K562 (cell line): ENCODE data around the gene NUDT6. TPM values are rescaled to one million over a fixed set of nuclear protein-coding genes. Genes with fewer than 3 reads are reported as not detected.
"Not testable (repeated sequence)": the region's sequence is repeated elsewhere in the genome, so short reads cannot be mapped to it uniquely, and the experiment has no call there.

Experiments
- ATAC-seq: fragments of 200-7000 bp; cut with Tn5 transposase; 3 replicates; pipeline ENCODE4 v1.9.1; 2020; ENCODE audit warnings: moderate library complexity
- BruUV-seq: library from RNA; stranded (reverse); fragments of 400-500 nt; replicated peaks from 2 replicates; lab custom pipeline; 2021; lab: Mats Ljungman, UMichigan
- CTCF ChIA-PET: fragments of 300-600 bp; formaldehyde crosslinking; extraction: SDS; loops from one replicate; lab custom pipeline; 2021; ENCODE audit warnings: low intra/inter-chr PET ratio; lab: Yijun Ruan, JAX
- POLR2A ChIA-PET: fragments of 300-600, 350-650 bp; sonication (Branson Sonifier 250); formaldehyde crosslinking; extraction: SDS; loops from one replicate; lab custom pipeline; 2021; ENCODE audit warnings: antibody characterized with exemption, inconsistent platforms; lab: Yijun Ruan, JAX
- DNase-seq, 4 experiments: peaks; one replicate each; pipeline versions ENCODE4 v3.0.0 to v3.0.0-alpha.2; 2011 to 2018; ENCODE audit warnings: low spot score in 3 of 4, mixed read lengths in 3 of 4; ENCODE audit errors: extremely low read depth in 1 of 4
- FAIRE-seq: peaks from 2 replicates; lab custom pipeline; 2011; peaks lifted over from hg19 to GRCh38; lab: Jason Lieb, UNC
- H2AFZ ChIP-seq: 2 replicates; pipeline ENCODE4 v1.6.0; 2011; ENCODE audit warnings: low read depth, low read length, control low read depth, inconsistent platforms
- H3K27ac ChIP-seq: fragments of 200-600 bp; 3 replicates; pipeline ENCODE4 v1.8.0; 2011; ENCODE audit warnings: low read depth, mild to moderate bottlenecking, control low read depth, inconsistent platforms, low read length, moderate library complexity, mixed read lengths; ENCODE audit errors: extremely low read depth
- H3K27me3 ChIP-seq, 2 experiments: fragments of 300-600 bp in 1 of 2; 2 replicates in 1 of 2; 3 replicates in 1 of 2; pipeline versions ENCODE4 v1.6.0 to v1.8.0; 2011; ENCODE audit warnings: inconsistent platforms in 2 of 2, low read length in 2 of 2, mild to moderate bottlenecking in 1 of 2, mixed read lengths in 1 of 2, moderate library complexity in 1 of 2; ENCODE audit not compliant: control insufficient read depth in 2 of 2, insufficient read depth in 2 of 2
- H3K36me3 ChIP-seq: fragments of 300-600 bp; 3 replicates; pipeline ENCODE4 v1.8.0; 2011; ENCODE audit warnings: mild to moderate bottlenecking, low read length, inconsistent platforms; ENCODE audit not compliant: control insufficient read depth, insufficient read depth
- H3K4me1 ChIP-seq, 2 experiments: fragments of 200-600 bp in 1 of 2; replicated peaks in 1 of 2; 2 replicates in 1 of 2; 3 replicates in 1 of 2; pipeline versions ENCODE4 v1.5.1 to v1.8.0; 2011; ENCODE audit warnings: inconsistent platforms in 2 of 2, low read length in 2 of 2, mild to moderate bottlenecking in 1 of 2, mixed read lengths in 1 of 2, moderate library complexity in 1 of 2; ENCODE audit not compliant: control insufficient read depth in 2 of 2, insufficient read depth in 2 of 2
- H3K4me2 ChIP-seq: 2 replicates; pipeline ENCODE4 v1.6.1; 2011; ENCODE audit warnings: low read length, control low read depth, inconsistent platforms, mixed read lengths; ENCODE audit not compliant: insufficient read depth
- H3K4me3 ChIP-seq: fragments of 200-600 bp; sonication (generic), shearing (Covaris generic); 2 replicates; pipeline ENCODE4 v1.5.1; 2016; ENCODE audit warnings: control low read depth, inconsistent platforms
- H3K79me2 ChIP-seq: fragments of 200-600 bp; 3 replicates; pipeline ENCODE4 v1.8.0; 2011; ENCODE audit warnings: low read length, inconsistent platforms; ENCODE audit not compliant: control insufficient read depth, insufficient read depth
- H3K9ac ChIP-seq, 2 experiments: 2 replicates each; pipeline versions ENCODE4 v1.6.0 to v1.6.1; 2011; ENCODE audit warnings: low read depth in 2 of 2, low read length in 2 of 2, control low read depth in 1 of 2, inconsistent platforms in 1 of 2, mild to moderate bottlenecking in 1 of 2, mixed read lengths in 1 of 2; ENCODE audit not compliant: insufficient read depth in 1 of 2
- H3K9me1 ChIP-seq: one replicate; pipeline ENCODE4 v1.6.0; 2011; ENCODE audit warnings: inconsistent platforms, mild to moderate bottlenecking, low read length, moderate library complexity; ENCODE audit not compliant: control insufficient read depth, insufficient read depth
- H3K9me3 ChIP-seq: replicated peaks from 2 replicates; pipeline ENCODE4 v1.5.1; 2011; ENCODE audit warnings: low read depth, low read length, inconsistent platforms; ENCODE audit not compliant: control insufficient read depth, insufficient read depth
- H4K20me1 ChIP-seq: replicated peaks from 2 replicates; pipeline ENCODE4 v1.6.1; 2011; ENCODE audit warnings: low read length, inconsistent platforms, mixed read lengths; ENCODE audit not compliant: control insufficient read depth, insufficient read depth
- KLF10 ChIP-seq: fragments of 250-450 bp; sonication (Bioruptor Pico); IDR thresholded peaks from 2 replicates; pipeline ENCODE4 v1.6.1; 2021; ENCODE audit warnings: matching md5 sums
- MCM7 ChIP-seq, 2 experiments: fragments of 450-650 bp; IDR thresholded peaks; 2 replicates each; pipeline ENCODE4 v1.6.1; 2016 to 2018
- WGBS: fragments of 100-300 bp; shearing (Covaris generic); methylation state at CpG from one replicate; pipeline ENCODE4 v1.1.6; 2016; ENCODE audit warnings: low coverage, mixed read lengths; ENCODE audit not compliant: insufficient coverage; ENCODE audit errors: missing lambda C conversion rate; 5-methylcytosine and 5-hydroxymethylcytosine counted together
- in situ Hi-C: fragments of 300-500 bp; cut with MboI; formaldehyde crosslinking; loops from 4 replicates; pipeline ENCODE4 v1.15.0; 2018; ENCODE audit warnings: inconsistent platforms, mixed read lengths
- intact Hi-C: fragments of 100-400 bp; cut with micrococcal nuclease; formaldehyde crosslinking; loops from 2 replicates; pipeline ENCODE4 v1.14.2; 2022
- polyA plus RNA-seq, 8 experiments: library from polyadenylated mRNA; depleted of rRNA in 4 of 8; stranded (reverse) in 5 of 8; unstranded in 3 of 8; fragments of >200 nt; fragmentation: Nextera tagmentation in 2 of 8; fragmentation: Illumina TruSeq in 1 of 8; extraction: Ambion mirVana in 2 of 8; extraction: Trizol in 1 of 8; gene quantifications; 2 replicates each; pipeline versions ENCODE4 v1.2.1 to v1.2.3, GENCODE V29; 2011 to 2014; ENCODE audit warnings: inconsistent platforms in 1 of 8, missing spikeins in 1 of 8
- total RNA-seq, 7 experiments: library from RNA; depleted of rRNA in 6 of 7; stranded (reverse); fragments of >200 nt in 6 of 7; fragmentation: Illumina TruSeq in 2 of 7; extraction: Trizol in 2 of 7; gene quantifications; 2 replicates each; pipeline versions ENCODE4 v1.2.1 to v1.2.3, GENCODE V29; 2011 to 2021; ENCODE audit warnings: low replicate concordance in 1 of 7
- TF ChIP-seq, protein P1 (sequence below): fragments of 250-450 bp; sonication (Bioruptor Pico); IDR thresholded peaks from 2 replicates; pipeline ENCODE4 v1.5.0; 2022; ENCODE audit warnings: mild to moderate bottlenecking
- TF ChIP-seq, protein P2 (sequence below): fragments of 250-450 bp; sonication (Bioruptor Pico); IDR thresholded peaks from 2 replicates; pipeline ENCODE4 v1.4.0; 2020; ENCODE audit warnings: borderline replicate concordance
- TF ChIP-seq, protein P3 (sequence below): IDR thresholded peaks from 2 replicates; pipeline ENCODE4 v1.6.1; 2016; ENCODE audit warnings: missing genetic modification characterization, missing compliant biosample characterization

The NUDT6 gene
- total and polyA plus RNA-seq, 9 of the 15 experiments (the other 6 are each of a cell fraction or from before 2014, with no cell fraction given): 9.4 to 18.1 (median 13.4) TPM

DNA sequence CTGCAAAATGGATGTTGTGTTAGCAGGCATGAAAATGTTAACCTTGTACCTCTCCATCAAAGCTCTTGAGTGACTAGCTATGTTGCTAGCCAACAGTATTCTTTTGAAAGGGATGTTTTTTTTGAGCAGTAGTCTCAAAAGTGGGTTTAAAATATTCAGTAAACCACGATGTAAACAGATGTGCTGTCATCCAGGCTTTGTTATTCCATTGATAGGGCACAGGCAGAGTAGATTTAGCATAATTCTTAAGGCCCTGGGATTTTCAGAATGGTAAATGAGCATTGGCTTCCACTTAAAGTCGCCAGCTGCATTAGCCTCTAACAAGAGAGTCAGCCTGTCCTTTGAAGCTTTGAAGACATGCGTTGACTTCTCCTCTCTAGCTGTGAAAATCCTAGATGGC, 77.3 kb downstream of the NUDT6 start (continued):
- TF ChIP-seq, protein P1, sequence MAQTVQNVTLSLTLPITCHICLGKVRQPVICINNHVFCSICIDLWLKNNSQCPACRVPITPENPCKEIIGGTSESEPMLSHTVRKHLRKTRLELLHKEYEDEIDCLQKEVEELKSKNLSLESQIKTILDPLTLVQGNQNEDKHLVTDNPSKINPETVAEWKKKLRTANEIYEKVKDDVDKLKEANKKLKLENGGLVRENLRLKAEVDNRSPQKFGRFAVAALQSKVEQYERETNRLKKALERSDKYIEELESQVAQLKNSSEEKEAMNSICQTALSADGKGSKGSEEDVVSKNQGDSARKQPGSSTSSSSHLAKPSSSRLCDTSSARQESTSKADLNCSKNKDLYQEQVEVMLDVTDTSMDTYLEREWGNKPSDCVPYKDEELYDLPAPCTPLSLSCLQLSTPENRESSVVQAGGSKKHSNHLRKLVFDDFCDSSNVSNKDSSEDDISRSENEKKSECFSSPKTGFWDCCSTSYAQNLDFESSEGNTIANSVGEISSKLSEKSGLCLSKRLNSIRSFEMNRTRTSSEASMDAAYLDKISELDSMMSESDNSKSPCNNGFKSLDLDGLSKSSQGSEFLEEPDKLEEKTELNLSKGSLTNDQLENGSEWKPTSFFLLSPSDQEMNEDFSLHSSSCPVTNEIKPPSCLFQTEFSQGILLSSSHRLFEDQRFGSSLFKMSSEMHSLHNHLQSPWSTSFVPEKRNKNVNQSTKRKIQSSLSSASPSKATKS (CRISPR knock-in tag): no peak
- no peak for TF ChIP-seq MCM7 (IDR thresholded peaks at IDR 0.05)
- TF ChIP-seq, protein P2, sequence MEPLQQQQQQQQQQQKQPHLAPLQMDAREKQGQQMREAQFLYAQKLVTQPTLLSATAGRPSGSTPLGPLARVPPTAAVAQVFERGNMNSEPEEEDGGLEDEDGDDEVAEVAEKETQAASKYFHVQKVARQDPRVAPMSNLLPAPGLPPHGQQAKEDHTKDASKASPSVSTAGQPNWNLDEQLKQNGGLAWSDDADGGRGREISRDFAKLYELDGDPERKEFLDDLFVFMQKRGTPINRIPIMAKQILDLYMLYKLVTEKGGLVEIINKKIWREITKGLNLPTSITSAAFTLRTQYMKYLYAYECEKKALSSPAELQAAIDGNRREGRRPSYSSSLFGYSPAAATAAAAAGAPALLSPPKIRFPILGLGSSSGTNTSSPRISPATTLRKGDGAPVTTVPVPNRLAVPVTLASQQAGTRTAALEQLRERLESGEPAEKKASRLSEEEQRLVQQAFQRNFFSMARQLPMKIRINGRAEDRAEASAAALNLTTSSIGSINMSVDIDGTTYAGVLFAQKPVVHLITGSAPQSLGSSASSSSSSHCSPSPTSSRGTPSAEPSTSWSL (CRISPR knock-in tag): no peak
- no peak for TF ChIP-seq KLF10 (CRISPR knock-in tag)

DNA sequence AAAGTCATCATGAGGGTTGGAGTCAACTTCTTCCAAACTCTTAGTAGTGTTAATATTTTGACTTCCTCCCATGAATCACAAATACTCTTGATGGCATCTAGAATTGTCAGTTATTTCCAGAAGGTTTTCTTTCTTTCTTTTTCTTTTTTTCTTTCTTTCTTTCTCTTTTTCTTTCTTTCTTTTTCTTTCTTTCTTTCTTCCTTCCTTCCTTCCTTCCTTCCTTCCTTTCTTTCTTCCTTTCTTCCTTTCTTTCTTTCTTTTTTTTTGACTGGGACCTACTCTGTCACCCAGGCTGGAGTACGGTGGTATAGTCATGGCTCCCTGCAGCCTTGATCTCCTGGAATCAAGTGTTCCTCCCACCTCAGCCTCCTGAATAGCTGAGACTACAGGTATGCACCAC, 78.0 kb downstream of the NUDT6 start:
- H3K4me2 ChIP-seq, H3K4me3 ChIP-seq, ATAC-seq, intact Hi-C loops, H4K20me1 ChIP-seq, BruUV-seq, H3K79me2 ChIP-seq, H3K9me3 ChIP-seq, H3K27me3 ChIP-seq, CTCF ChIA-PET, H3K4me1 ChIP-seq, in situ Hi-C loops, H2AFZ ChIP-seq: not testable (repeated sequence)
- 100% methylated on average over 1 of the region's 1 CpG for WGBS
- peaks cover 26% of the 10 kb centered on the region for H3K36me3 ChIP-seq
- TF ChIP-seq, protein P3, sequence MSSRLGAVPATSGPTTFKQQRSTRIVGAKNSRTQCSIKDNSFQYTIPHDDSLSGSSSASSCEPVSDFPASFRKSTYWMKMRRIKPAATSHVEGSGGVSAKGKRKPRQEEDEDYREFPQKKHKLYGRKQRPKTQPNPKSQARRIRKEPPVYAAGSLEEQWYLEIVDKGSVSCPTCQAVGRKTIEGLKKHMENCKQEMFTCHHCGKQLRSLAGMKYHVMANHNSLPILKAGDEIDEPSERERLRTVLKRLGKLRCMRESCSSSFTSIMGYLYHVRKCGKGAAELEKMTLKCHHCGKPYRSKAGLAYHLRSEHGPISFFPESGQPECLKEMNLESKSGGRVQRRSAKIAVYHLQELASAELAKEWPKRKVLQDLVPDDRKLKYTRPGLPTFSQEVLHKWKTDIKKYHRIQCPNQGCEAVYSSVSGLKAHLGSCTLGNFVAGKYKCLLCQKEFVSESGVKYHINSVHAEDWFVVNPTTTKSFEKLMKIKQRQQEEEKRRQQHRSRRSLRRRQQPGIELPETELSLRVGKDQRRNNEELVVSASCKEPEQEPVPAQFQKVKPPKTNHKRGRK (tag): peak; percentile 71
- TF ChIP-seq, all 486 proteins: peak for 1; not testable (repeated sequence) for 485
- H3K9ac ChIP-seq, DNase-seq, POLR2A ChIA-PET, FAIRE-seq, H3K9me1 ChIP-seq, H3K27ac ChIP-seq: not testable (repeated sequence)
